Type B pancreatic cell (in vitro differentiated cells): Measurements from ENCODE around the gene CLPTM1. TPM values are rescaled to one million over a fixed set of nuclear protein-coding genes. Genes with fewer than 3 reads are reported as not detected.

Experiments used
- DNase-seq: peaks from one replicate; pipeline ENCODE4 v3.0.0; 2021; ENCODE audit warnings: mixed read lengths; ENCODE audit not compliant: unreplicated experiment; ENCODE audit errors: extremely low spot score
- H3K27ac Mint-ChIP-seq: 2 replicates; pipeline ENCODE4 v1.8.0; 2021; ENCODE audit warnings: mild to moderate bottlenecking, mixed read lengths
- H3K27me3 Mint-ChIP-seq: 2 replicates; pipeline ENCODE4 v1.8.0; 2021; ENCODE audit warnings: mixed read lengths
- H3K36me3 Mint-ChIP-seq: 2 replicates; pipeline ENCODE4 v1.8.0; 2021; ENCODE audit warnings: mixed read lengths
- H3K4me1 Mint-ChIP-seq: one replicate; pipeline ENCODE4 v1.8.0; 2021; ENCODE audit warnings: mixed read lengths; ENCODE audit not compliant: unreplicated experiment
- H3K4me3 Mint-ChIP-seq: 2 replicates; pipeline ENCODE4 v1.8.0; 2021; ENCODE audit warnings: mild to moderate bottlenecking, mixed read lengths
- H3K9me3 Mint-ChIP-seq: 2 replicates; pipeline ENCODE4 v1.8.0; 2021; ENCODE audit warnings: mixed read lengths
- total RNA-seq: library from RNA; stranded (reverse); gene quantifications from 2 replicates; pipeline ENCODE4 v1.2.1, GENCODE V29; 2021; ENCODE audit warnings: low replicate concordance
- TF ChIP-seq, protein P1 (sequence below): fragments of 200-600 bp; sonication (generic); conservative IDR thresholded peaks from 2 replicates; pipeline ENCODE4 v1.5.0; 2021; ENCODE audit warnings: antibody characterized with exemption, mild to moderate bottlenecking

The CLPTM1 gene
- total RNA-seq, 1 donor from 2014 or later, result 104 TPM

DNA sequence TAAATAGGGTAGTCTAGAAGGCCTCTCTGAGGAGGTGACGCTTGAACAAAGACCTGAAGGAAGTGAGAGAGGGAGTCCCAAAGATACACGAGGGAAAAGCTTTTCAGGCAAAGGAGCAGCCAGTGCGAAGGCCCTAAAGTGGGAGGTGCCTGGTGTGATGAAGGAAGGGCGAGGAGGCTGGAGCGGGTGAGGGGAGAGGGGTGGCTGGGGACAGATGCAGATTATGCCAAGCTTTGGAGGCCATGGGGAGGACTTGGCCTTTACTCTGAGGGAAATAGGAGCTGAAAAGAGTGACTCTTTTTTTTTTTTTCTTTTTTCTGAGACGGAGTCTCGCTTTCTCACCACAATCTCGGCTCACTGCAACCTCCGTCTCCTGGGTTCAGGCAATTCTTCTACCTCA lies 2.9 kb downstream of the CLPTM1 start:
- H3K27me3 Mint-ChIP-seq, result no peaks in the 10 kb centered on the region
- DNase-seq, result no peak
- no peaks in the 10 kb centered on the region for H3K9me3 Mint-ChIP-seq
- H3K36me3 Mint-ChIP-seq, result peaks cover 3% of the 10 kb centered on the region
- H3K4me1 Mint-ChIP-seq, result peaks cover 22% of the 10 kb centered on the region
- TF ChIP-seq, protein P1, sequence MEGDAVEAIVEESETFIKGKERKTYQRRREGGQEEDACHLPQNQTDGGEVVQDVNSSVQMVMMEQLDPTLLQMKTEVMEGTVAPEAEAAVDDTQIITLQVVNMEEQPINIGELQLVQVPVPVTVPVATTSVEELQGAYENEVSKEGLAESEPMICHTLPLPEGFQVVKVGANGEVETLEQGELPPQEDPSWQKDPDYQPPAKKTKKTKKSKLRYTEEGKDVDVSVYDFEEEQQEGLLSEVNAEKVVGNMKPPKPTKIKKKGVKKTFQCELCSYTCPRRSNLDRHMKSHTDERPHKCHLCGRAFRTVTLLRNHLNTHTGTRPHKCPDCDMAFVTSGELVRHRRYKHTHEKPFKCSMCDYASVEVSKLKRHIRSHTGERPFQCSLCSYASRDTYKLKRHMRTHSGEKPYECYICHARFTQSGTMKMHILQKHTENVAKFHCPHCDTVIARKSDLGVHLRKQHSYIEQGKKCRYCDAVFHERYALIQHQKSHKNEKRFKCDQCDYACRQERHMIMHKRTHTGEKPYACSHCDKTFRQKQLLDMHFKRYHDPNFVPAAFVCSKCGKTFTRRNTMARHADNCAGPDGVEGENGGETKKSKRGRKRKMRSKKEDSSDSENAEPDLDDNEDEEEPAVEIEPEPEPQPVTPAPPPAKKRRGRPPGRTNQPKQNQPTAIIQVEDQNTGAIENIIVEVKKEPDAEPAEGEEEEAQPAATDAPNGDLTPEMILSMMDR, result no peak
- peak overlapping the region; percentile 97 for H3K4me3 Mint-ChIP-seq
- H3K27ac Mint-ChIP-seq, result peak overlapping the region; percentile 3

DNA sequence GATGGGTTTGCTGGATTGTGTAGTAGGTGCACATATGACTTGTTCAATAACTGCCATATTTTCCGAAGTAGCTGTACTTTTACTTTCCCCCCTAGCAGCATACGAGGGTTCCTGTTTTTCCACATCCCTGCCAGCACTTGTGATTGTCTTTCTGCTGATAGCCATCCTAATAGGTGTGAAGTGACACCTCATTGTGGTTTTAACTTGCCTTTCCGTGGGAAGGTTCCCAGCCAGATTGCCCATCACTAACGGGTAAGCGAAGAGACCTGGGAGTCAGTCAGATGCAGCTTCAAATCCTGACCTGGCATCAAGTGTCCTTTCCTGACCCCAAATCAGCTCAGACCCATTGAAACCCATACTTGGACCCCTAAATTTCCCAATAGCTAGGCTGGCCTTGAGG lies 4.5 kb downstream of the CLPTM1 start:
- Mint-ChIP-seq H3K27ac (no peak overlapping the region), H3K4me3 (no peak overlapping the region)
- TF ChIP-seq, protein P1, result no peak

DNA sequence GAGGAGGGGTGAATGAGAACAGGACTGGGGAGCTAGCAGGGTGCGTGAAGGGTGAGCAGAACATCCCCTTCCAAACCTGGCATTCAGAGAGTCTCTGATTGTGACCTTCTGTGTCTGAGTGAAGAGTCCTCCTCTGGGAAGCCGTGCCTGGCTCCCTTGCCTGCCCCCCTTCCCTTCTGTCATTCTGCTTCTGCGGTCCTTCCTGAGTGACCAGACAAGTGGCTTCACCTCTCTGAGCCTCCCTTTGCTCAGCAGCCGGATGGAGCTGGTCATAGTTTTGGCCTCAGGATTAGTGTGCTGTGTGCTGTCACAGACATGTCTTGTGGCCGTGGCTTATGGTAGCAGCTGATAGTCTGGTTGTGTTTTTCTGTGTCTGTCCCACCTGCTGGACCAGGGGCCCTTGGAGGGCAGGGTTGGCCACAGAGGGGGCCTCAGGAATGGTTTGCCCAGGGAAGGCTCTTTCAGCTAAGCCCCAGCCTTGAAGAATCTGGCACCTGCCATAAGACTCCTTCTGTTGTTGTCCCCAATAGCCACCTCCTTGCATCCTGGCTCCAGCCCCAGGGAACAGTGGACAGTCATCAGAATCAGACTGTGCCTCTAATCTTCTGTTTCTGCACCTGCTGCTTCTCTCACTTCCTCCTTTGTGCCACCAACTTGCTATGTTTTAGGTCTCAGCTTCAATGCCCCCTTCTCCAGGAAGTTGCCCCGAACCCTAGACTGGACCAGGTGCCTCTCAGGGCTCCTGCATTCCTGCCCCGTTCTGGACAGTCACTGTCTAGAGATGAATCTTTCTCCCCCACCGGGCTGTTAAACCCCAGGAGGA lies 5.9 kb downstream of the CLPTM1 start:
- Mint-ChIP-seq H3K9me3 (no peaks in the 10 kb centered on the region), H3K27ac (no peak overlapping the region), H3K36me3 (peaks cover 7% of the 10 kb centered on the region), H3K27me3 (no peaks in the 10 kb centered on the region), H3K4me3 (no peak overlapping the region), H3K4me1 (peaks cover 17% of the 10 kb centered on the region)
- no peak for DNase-seq
- TF ChIP-seq, protein P1, result no peak

More for the DNA sequence above, 4.5 kb downstream of the CLPTM1 start:
- H3K4me1 Mint-ChIP-seq, result peaks cover 22% of the 10 kb centered on the region
- peaks cover 7% of the 10 kb centered on the region for H3K36me3 Mint-ChIP-seq
- DNase-seq, result no peak
- no peaks in the 10 kb centered on the region for H3K9me3 Mint-ChIP-seq
- H3K27me3 Mint-ChIP-seq, result no peaks in the 10 kb centered on the region

DNA sequence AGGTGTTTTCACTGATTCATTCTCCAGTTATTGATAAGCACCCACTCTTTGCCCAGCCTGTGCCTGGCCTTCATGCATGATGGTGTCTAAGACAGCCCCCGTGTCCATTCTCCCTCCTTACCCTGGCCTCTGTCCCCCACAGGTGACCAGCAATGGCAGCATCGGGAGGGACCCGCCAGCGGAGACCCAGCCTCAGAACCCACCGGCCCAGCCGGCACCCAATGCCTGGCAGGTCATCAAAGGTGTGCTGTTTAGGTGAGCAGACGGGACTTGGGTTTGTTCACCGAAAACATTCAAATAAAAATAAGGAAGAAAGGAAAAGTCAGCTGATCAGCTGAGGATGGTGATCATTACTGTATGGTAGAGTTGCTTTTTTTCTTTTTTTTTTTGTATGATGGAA lies 6.6 kb downstream of the CLPTM1 start:
- Mint-ChIP-seq H3K4me1 (peaks cover 10% of the 10 kb centered on the region), H3K27ac (no peak overlapping the region), H3K27me3 (no peaks in the 10 kb centered on the region), H3K4me3 (no peak overlapping the region), H3K9me3 (no peaks in the 10 kb centered on the region), H3K36me3 (peaks cover 7% of the 10 kb centered on the region)
- TF ChIP-seq, protein P1, result no peak
- no peak for DNase-seq

DNA sequence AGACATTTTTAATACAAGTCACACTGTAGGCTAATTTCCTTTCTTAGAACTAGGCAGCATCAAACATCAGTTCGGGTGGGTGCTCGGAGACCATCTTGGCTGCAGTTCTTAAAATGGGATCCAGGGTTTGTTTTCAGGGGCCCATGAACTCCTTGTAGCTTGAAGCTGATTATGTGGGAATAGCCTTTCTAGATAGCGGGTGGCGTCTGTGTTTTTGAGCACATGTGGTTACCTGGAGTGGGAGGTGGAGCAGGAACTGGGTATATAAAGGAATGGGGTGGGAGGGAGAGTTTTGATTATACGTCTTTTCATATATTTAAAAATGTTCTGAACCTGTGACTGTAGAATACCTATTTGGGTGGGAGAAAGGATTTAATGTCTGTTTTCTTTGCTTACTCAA lies 12.9 kb downstream of the CLPTM1 start:
- H3K27me3 Mint-ChIP-seq, result no peaks in the 10 kb centered on the region
- H3K27ac Mint-ChIP-seq, result no peak overlapping the region
- no peak for DNase-seq
- TF ChIP-seq, protein P1, result no peak
- no peak overlapping the region for H3K4me3 Mint-ChIP-seq
- H3K4me1 Mint-ChIP-seq, result no peaks in the 10 kb centered on the region
- H3K36me3 Mint-ChIP-seq, result peaks cover 11% of the 10 kb centered on the region
- H3K9me3 Mint-ChIP-seq, result no peaks in the 10 kb centered on the region
